ENCODE results near the gene TIMP2.

- TF ChIP-seq POLR2A (IDR thresholded peaks at IDR 0.05; ENCODE audit: low read depth, low read length) = no peak
- no peak for TF ChIP-seq MAX (IDR thresholded peaks at IDR 0.05; ENCODE audit: insufficient read depth, insufficient read length)
- no peak for TF ChIP-seq CTCF (IDR thresholded peaks at IDR 0.05; ENCODE audit: extremely low read depth in 1 of 2, insufficient read depth in 1 of 2, low read depth in 1 of 2, low read length in 2 of 2)
- no peak for TF ChIP-seq POLR2AphosphoS5 (IDR thresholded peaks at IDR 0.05; ENCODE audit: insufficient read depth, low read depth, low read length)
These were observed 28.1 kb downstream of the TIMP2 start for GRCh38 chr17:78896834-78897663.
